CD14-positive monocyte (primary cell): ENCODE measurements around the gene GFRA4. TPM values are rescaled to one million over a fixed set of nuclear protein-coding genes. Genes with fewer than 3 reads are reported as not detected.

Source experiments
- DNase-seq, 3 donors: peaks; one replicate each; pipeline ENCODE4 v3.0.0-alpha.2; 2011 to 2022
- H2AFZ ChIP-seq: 2 replicates; pipeline ENCODE4 v1.6.0; 2012; ENCODE audit warnings: mild to moderate bottlenecking, low read depth, low read length, inconsistent platforms; ENCODE audit not compliant: insufficient read depth, poor library complexity, severe bottlenecking
- H3K27ac ChIP-seq, 2 donors: 1 replicate in 1 of 2; 2 replicates in 1 of 2; pipeline ENCODE4 v1.5.1; 2012 to 2013; ENCODE audit warnings: low read length in 2 of 2, control low read depth in 1 of 2, inconsistent platforms in 1 of 2, low read depth in 1 of 2, mild to moderate bottlenecking in 1 of 2
- H3K27me3 ChIP-seq, 2 donors: one replicate each; pipeline versions ENCODE4 v1.6.0 to v1.6.1; 2011 to 2013; ENCODE audit warnings: low read length in 2 of 2; ENCODE audit not compliant: control insufficient read depth in 2 of 2, insufficient read depth in 2 of 2
- H3K36me3 ChIP-seq, 2 donors: replicated peaks in 1 of 2; 1 replicate in 1 of 2; 2 replicates in 1 of 2; pipeline versions ENCODE4 v1.5.1 to v1.6.1; 2012 to 2013; ENCODE audit warnings: low read length in 2 of 2, control low read depth in 1 of 2, inconsistent platforms in 1 of 2, mild to moderate bottlenecking in 1 of 2; ENCODE audit not compliant: insufficient read depth in 2 of 2, control insufficient read depth in 1 of 2
- H3K4me1 ChIP-seq, 2 donors: 1 replicate in 1 of 2; 2 replicates in 1 of 2; pipeline versions ENCODE4 v1.5.1 to v1.6.1; 2012 to 2013; ENCODE audit warnings: low read length in 2 of 2, control low read depth in 1 of 2, inconsistent platforms in 1 of 2, mild to moderate bottlenecking in 1 of 2, moderate library complexity in 1 of 2; ENCODE audit not compliant: insufficient read depth in 2 of 2, control insufficient read depth in 1 of 2
- H3K4me2 ChIP-seq: replicated peaks from 2 replicates; pipeline ENCODE3; 2012; ENCODE audit warnings: low read length, moderate library complexity, mild to moderate bottlenecking; ENCODE audit not compliant: poor library complexity, severe bottlenecking; ENCODE audit errors: extremely low read depth
- H3K4me3 ChIP-seq, 3 experiments: fragments of 200-600 bp in 1 of 3; sonication (generic) in 1 of 3; replicated peaks in 1 of 3; 1 replicate in 2 of 3; 2 replicates in 1 of 3; pipeline ENCODE4 v1.5.1; 2011 to 2013; ENCODE audit warnings: low read length in 3 of 3, mild to moderate bottlenecking in 3 of 3, control low read depth in 2 of 3, low read depth in 2 of 3, inconsistent platforms in 1 of 3, moderate library complexity in 1 of 3
- H3K79me2 ChIP-seq: 2 replicates; pipeline ENCODE4 v1.6.0; 2012; ENCODE audit warnings: mild to moderate bottlenecking, control low read depth, inconsistent platforms, low read length, moderate library complexity; ENCODE audit not compliant: insufficient read depth
- H3K9ac ChIP-seq: 2 replicates; pipeline ENCODE4 v1.6.0; 2017; ENCODE audit warnings: low read length, mild to moderate bottlenecking; ENCODE audit not compliant: insufficient read depth, poor library complexity, severe bottlenecking
- H3K9me3 ChIP-seq, 2 donors: replicated peaks in 1 of 2; 1 replicate in 1 of 2; 2 replicates in 1 of 2; pipeline versions ENCODE4 v1.5.1 to v1.6.1; 2012 to 2013; ENCODE audit warnings: low read length in 2 of 2, control low read depth in 1 of 2; ENCODE audit not compliant: control insufficient read depth in 1 of 2, insufficient read depth in 1 of 2
- H4K20me1 ChIP-seq: 2 replicates; pipeline ENCODE4 v1.6.0; 2012; ENCODE audit warnings: mild to moderate bottlenecking, low read length, control low read depth, moderate library complexity; ENCODE audit not compliant: insufficient read depth
- H3K27ac Mint-ChIP-seq, 7 donors: one replicate each; pipeline ENCODE4 v1.8.0; 2020; ENCODE audit warnings: mild to moderate bottlenecking in 7 of 7, mixed read lengths in 7 of 7, moderate library complexity in 6 of 7, inconsistent platforms in 2 of 7
- H3K27me3 Mint-ChIP-seq, 3 donors: one replicate each; pipeline ENCODE4 v1.8.0; 2021 to 2022; ENCODE audit warnings: low read depth in 3 of 3, mild to moderate bottlenecking in 3 of 3, mixed read lengths in 3 of 3, moderate library complexity in 3 of 3, inconsistent platforms in 1 of 3
- H3K36me3 Mint-ChIP-seq, 2 donors: one replicate each; pipeline ENCODE4 v1.8.0; 2020; ENCODE audit warnings: mixed read lengths in 2 of 2, inconsistent platforms in 1 of 2, mild to moderate bottlenecking in 1 of 2
- H3K4me1 Mint-ChIP-seq: one replicate; pipeline ENCODE4 v1.8.0; 2020; ENCODE audit warnings: mild to moderate bottlenecking, mixed read lengths
- H3K4me3 Mint-ChIP-seq, 2 donors: one replicate each; pipeline ENCODE4 v1.8.0; 2020; ENCODE audit warnings: mild to moderate bottlenecking in 2 of 2, mixed read lengths in 2 of 2, moderate library complexity in 1 of 2
- H3K9me3 Mint-ChIP-seq, 7 donors: one replicate each; pipeline ENCODE4 v1.8.0; 2020 to 2022; ENCODE audit warnings: mixed read lengths in 7 of 7, mild to moderate bottlenecking in 6 of 7, moderate library complexity in 6 of 7, inconsistent platforms in 2 of 7
- CTCF ChIP-seq: fragments of 200-600 bp; IDR thresholded peaks from one replicate; pipeline ENCODE4 v1.8.0; 2022; ENCODE audit warnings: antibody characterized with exemption, mild to moderate bottlenecking
- WGBS: methylation state at CpG from one replicate; pipeline ENCODE4 v1.1.5; 2013; ENCODE audit warnings: missing lambda C conversion rate; ENCODE audit not compliant: insufficient coverage; 5-methylcytosine and 5-hydroxymethylcytosine counted together
- intact Hi-C, 2 donors: fragments of 100-400 bp; cut with micrococcal nuclease; formaldehyde crosslinking; loops; one replicate each; pipeline versions ENCODE4 v1.15.0 to v1.15.1; 2023
- polyA plus RNA-seq, 3 donors: library from polyadenylated mRNA; depleted of rRNA in 1 of 3; unstranded in 2 of 3; stranded (reverse) in 1 of 3; fragments of 300-500 nt in 2 of 3; fragments of >200 nt in 1 of 3; fragmentation: Illumina TruSeq in 2 of 3; gene quantifications; 1 replicate in 2 of 3; 2 replicates in 1 of 3; pipeline ENCODE4 v1.2.3, GENCODE V29; 2012 to 2021

Gene GFRA4
- polyA plus RNA-seq, 3 donors: not detected

GRCh38 chr20:3614466-3614865 is 48.7 kb downstream of the GFRA4 start:
- DNase-seq: no peak
- Mint-ChIP-seq H3K9me3 (no peaks in the 10 kb centered on the region), H3K36me3 (peaks cover 50 to 53% of the 10 kb centered on the region in 2 donors), H3K27ac (no peak overlapping the region), H3K27me3 (no peaks in the 10 kb centered on the region), H3K4me3 (no peak overlapping the region), H3K4me1 (no peaks in the 10 kb centered on the region)
- no peak for TF ChIP-seq CTCF
- Histone ChIP-seq H3K9me3 (no peaks in the 10 kb centered on the region), H3K27ac (no peak overlapping the region), H2AFZ (no peak overlapping the region), H3K79me2 (no peaks in the 10 kb centered on the region), H3K4me2 (no peak overlapping the region), H3K9ac (no peak overlapping the region), H3K4me3 (no peak overlapping the region), H3K27me3 (no peaks in the 10 kb centered on the region), H3K4me1 (no peaks in the 10 kb centered on the region), H4K20me1 (no peaks in the 10 kb centered on the region), H3K36me3 (peaks cover 19 to 71% of the 10 kb centered on the region in 2 donors)
- intact Hi-C loops: no loop called here
- 100% methylated on average over 3 of the region's 5 CpGs for WGBS

- H3K4me2 ChIP-seq: no peak overlapping the region
- no peak overlapping the region for H3K9ac ChIP-seq
- no peaks in the 10 kb centered on the region for H3K79me2 ChIP-seq
- intact Hi-C loops: no loop called here
- H2AFZ ChIP-seq: no peak overlapping the region
- no peak overlapping the region for H3K27ac ChIP-seq
- H3K36me3 Mint-ChIP-seq: peaks cover 55 to 56% of the 10 kb centered on the region in 2 donors
- H3K36me3 ChIP-seq: peaks cover 19 to 76% of the 10 kb centered on the region in 2 donors
- no peaks in the 10 kb centered on the region for H3K9me3 Mint-ChIP-seq
- H3K4me1 ChIP-seq: no peaks in the 10 kb centered on the region
- DNase-seq: no peak
- WGBS: 98% methylated on average over 6 of the region's 9 CpGs
- H3K4me3 ChIP-seq: no peak overlapping the region
- H3K27ac Mint-ChIP-seq: no peak overlapping the region
- H4K20me1 ChIP-seq: no peaks in the 10 kb centered on the region
- no peak for TF ChIP-seq CTCF
- no peaks in the 10 kb centered on the region for H3K27me3 Mint-ChIP-seq
- no peaks in the 10 kb centered on the region for H3K4me1 Mint-ChIP-seq
- H3K27me3 ChIP-seq: no peaks in the 10 kb centered on the region
- no peaks in the 10 kb centered on the region for H3K9me3 ChIP-seq
- no peak overlapping the region for H3K4me3 Mint-ChIP-seq
These were observed 49.3 kb downstream of the GFRA4 start for GRCh38 chr20:3613821-3614440.
